H4 (cell line): ENCODE results near the gene RGS7BP. TPM values are rescaled to one million over a fixed set of nuclear protein-coding genes. Genes with fewer than 3 reads are reported as not detected.

Experiments
- DNase-seq: peaks from one replicate; pipeline ENCODE4 v3.0.0-alpha.2; 2015; ENCODE audit warnings: low spot score
- total RNA-seq: library from RNA; depleted of rRNA; stranded (reverse); fragments of >200 nt; shearing (Covaris generic); gene quantifications from 2 replicates; pipeline ENCODE4 v1.2.3, GENCODE V29; 2014; rRNA removed

RGS7BP gene
- total RNA-seq, 1 experiment from 2014 or later, result not detected

DNA sequence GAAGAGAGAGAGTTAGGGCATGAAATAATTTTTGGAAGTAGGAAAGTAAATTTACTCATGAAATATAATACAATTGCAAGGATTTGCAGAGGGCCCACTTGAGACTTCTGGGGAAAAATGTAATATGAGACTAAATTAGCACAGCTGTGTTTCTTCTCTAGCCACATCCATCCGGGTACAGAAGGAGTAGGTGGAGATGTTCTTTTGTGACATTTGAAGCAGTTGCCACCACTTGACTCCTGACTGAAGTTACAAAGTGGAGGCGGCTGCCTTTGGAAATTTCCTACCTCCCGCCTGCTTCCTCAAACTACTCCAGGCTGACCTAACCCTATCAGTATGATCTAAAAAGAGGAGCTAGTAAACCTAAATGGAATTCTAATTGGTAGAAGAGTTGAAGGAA, 126.4 kb downstream of the RGS7BP start:
- DNase-seq, result peak; percentile 29

GRCh38 chr5:64634997-64635686, 129.3 kb downstream of the RGS7BP start:
- no peak for DNase-seq

DNA sequence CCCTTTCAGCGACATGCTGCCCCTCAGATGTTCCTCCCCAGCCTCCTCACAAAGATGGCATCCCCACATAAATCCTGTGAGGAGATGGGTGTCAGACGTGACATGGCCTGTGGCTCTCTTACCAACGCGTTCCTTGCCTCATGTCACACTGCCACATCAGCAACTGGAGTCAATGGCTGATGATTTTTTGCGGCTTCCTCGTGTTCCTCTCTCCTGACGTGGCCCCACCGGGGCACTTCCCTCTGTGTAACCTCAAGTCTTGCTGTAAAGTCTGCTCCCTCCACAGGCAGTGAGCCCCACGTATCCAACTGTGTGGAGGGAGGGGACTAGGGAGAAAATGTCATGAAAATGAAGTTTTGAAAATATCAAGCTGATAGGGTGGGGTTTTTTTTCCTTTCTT, 131.3 kb downstream of the RGS7BP start:
- no peak for DNase-seq

DNA sequence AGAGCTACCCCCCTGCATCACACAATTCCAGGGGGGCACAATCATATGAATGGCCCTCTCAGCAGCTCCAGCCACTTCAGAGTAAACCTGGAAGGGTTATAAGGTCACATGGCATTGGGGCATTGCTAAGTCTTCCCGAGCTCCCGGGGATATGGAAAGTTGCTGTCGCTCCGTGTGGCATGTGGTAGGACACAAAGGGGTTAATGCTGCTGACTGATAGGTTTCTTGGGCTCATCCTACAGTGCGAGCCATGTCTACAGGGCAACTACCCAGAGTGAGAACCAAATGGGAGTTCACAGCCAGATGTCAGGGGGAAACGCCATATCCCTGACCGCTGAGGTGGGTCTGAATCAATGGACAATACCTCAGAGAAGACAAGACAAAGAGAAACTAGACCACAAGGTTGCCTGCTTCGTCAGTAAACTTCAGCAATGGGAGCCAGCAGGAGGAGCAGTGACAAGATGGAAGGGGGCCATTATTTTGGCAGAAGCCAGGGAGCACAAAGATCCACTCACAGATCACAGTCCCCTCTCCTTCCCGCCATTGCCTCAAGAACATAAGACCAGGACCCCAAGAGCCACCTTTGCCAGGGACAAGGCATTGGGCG, 132.1 kb downstream of the RGS7BP start:
- no peak for DNase-seq

DNA sequence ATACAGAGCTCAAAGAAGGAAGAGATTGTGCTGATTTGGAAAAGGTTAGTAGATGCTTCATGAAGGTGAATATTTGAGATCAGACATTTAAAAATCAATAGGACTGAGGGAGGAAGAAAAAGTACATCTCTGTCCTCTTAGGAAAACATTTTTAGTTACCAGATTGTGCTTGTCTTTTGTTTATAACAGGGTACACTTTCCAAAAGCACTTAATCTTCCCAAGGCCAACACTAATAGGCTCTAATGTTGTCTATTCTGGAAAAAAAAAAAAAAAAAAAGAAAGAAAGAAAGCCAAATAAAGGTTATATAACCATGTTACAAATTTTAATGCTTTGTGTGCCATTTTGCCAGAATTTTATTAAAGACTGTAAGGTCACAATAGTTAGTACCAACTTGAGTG, 139.0 kb downstream of the RGS7BP start:
- DNase-seq, result no peak

DNA sequence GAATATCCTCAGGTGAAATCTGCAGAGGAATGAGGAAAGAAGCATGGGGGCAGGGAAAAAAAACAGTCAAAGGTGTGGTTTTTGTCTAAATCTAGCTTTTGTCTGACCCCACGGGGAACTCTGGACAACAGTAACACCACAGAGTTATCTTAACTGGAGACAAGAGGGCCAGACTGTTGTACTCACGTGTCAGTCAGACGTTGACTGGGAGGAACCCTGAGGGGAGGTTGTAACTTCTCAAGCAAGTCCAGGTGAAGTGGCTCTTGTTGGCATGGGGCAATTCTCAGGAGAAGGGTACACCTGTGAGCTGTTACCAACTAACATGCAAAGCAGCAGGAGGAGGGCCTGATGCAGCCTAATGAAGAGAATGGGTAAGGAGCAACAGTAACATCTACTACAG, 140.4 kb downstream of the RGS7BP start:
- no peak for DNase-seq

GRCh38 chr5:64649512-64649911, 143.7 kb downstream of the RGS7BP start:
- no peak for DNase-seq

DNA sequence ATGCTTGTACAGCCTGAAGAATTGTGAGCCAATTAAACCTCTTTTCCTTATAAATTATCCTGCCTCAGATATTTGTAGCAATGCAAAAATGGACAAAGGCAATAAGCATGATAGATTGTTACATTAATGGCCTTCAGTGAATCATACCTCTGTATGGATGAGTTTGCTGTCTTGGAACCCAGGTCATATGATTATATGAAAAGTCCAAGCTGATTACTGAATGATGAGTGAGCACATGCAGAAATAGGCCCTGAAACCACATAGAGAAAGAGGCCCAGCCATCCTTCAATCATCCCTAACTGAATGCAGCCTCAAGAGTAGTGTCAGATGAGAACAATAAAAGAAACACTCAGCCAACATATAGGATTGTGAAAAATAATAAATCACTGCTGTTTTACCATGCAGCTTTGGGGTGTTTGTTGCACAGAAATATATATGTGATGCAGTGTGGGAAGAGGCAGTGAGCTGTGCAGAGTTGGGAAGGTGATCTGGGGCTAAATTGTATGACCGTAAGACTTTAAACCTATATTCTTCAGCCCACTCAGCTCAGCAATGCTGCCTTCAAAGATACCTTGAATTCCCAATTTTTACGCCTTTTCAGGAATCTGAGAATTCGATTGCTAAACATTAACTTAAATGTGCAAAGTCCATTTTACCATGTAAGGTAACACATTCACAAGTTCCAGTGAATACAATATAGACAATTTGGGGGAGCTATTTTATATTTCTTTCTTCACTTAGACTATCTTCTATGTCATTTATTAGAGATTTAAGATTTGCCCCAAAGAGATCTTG, 148.1 kb downstream of the RGS7BP start:
- no peak for DNase-seq

- DNase-seq, result no peak
Observed at GRCh38 chr5:64654561-64654938, 148.7 kb downstream of the RGS7BP start.

DNA sequence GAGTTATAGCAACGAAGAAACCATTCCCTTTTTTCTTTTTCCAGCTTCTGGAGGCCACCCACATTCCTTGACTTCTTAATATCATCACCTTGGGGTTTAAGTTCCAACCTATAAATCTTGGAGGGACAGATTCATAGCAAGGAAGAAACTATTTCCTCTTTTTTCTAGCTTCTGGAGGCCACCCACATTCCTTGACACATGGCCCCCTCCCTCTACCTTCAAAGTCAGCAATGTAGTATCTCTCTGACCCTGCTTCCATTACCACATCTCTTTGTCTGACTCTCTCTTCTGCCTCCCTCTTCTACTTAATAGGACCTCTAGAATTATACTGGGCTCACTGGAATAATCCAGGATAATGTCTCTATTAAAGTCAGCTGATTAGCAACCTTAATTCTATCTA, 149.8 kb downstream of the RGS7BP start:
- no peak for DNase-seq

DNA sequence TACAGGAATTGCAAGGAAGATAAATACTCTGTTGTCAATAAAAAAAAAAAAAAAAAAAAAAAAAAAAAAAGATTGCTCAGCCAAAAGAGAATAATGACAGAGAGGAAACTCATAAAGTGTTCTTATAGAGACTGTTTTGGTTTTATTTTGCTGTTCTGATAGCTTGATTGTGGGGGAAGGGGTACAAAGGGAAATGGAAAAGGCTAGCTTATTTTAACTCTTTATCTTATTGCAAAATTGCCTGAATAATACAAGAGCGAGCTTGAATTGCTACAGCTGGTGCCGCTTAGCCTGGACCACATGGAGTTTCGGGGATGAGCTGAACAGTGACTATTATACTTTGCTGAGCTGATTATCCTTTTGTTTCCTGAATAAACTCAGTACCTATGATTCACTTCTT, 153.5 kb downstream of the RGS7BP start:
- DNase-seq, result no peak

Other genes with a start within 250 kb of the RGS7BP start
- not detected in 2 replicates for gene SHISAL2B, start 184.5 kb downstream of the RGS7BP start, total RNA-seq